HepG2 (cell line): Measurements from ENCODE around the gene IMPDH1. TPM values are rescaled to one million over a fixed set of nuclear protein-coding genes. Genes with fewer than 3 reads are reported as not detected.

Experiments used
- CAMTA2 ChIP-seq: sonication (generic); formaldehyde crosslinking; IDR thresholded peaks from 2 replicates; pipeline ENCODE4 v1.4.0; 2020; ENCODE audit warnings: mild to moderate bottlenecking, missing genetic modification reagents, borderline replicate concordance
- DNMT1 ChIP-seq: sonication (generic); formaldehyde crosslinking; IDR thresholded peaks from 2 replicates; pipeline ENCODE4 v1.5.1; 2020; ENCODE audit warnings: mild to moderate bottlenecking, missing genetic modification reagents
- JDP2 ChIP-seq: sonication (generic); formaldehyde crosslinking; IDR thresholded peaks from 2 replicates; pipeline ENCODE4 v1.8.1; 2022; ENCODE audit warnings: missing genetic modification reagents, borderline replicate concordance
- KDM5A ChIP-seq: fragments of 200-600 bp; sonication (generic); IDR thresholded peaks from 2 replicates; pipeline ENCODE4 v1.7.0; 2018; ENCODE audit warnings: antibody characterized with exemption, mild to moderate bottlenecking, low read length, borderline replicate concordance
- MLLT10 ChIP-seq: sonication (generic); formaldehyde crosslinking; IDR thresholded peaks from 2 replicates; pipeline ENCODE4 v1.4.0; 2020; ENCODE audit warnings: missing genetic modification reagents
- NR3C1 ChIP-seq: sonication (generic); formaldehyde crosslinking; IDR thresholded peaks from 2 replicates; pipeline ENCODE4 v1.4.0; 2020; ENCODE audit warnings: missing genetic modification reagents
- PHF20 ChIP-seq: sonication (generic); formaldehyde crosslinking; IDR thresholded peaks from 2 replicates; pipeline ENCODE4 v1.5.0; 2020; ENCODE audit warnings: mild to moderate bottlenecking, missing genetic modification reagents
- SKIL ChIP-seq: sonication (generic); formaldehyde crosslinking; IDR thresholded peaks from 2 replicates; pipeline ENCODE4 v1.8.0; 2022; ENCODE audit warnings: missing genetic modification reagents, mild to moderate bottlenecking, moderate library complexity, borderline replicate concordance
- STAT6 ChIP-seq: sonication (generic); formaldehyde crosslinking; IDR thresholded peaks from 2 replicates; pipeline ENCODE4 v1.4.0; 2020; ENCODE audit warnings: missing genetic modification reagents, mild to moderate bottlenecking, borderline replicate concordance
- ZBTB10 ChIP-seq: sonication (generic); formaldehyde crosslinking; IDR thresholded peaks from 2 replicates; pipeline ENCODE4 v1.4.0; 2020; ENCODE audit warnings: missing genetic modification reagents, borderline replicate concordance
- ZBTB14 ChIP-seq: sonication (generic); formaldehyde crosslinking; IDR thresholded peaks from 2 replicates; pipeline ENCODE4 v1.4.0; 2020; ENCODE audit warnings: missing genetic modification reagents
- ZBTB3 ChIP-seq: sonication (generic); formaldehyde crosslinking; IDR thresholded peaks from 2 replicates; pipeline ENCODE4 v1.4.0; 2020; ENCODE audit warnings: low read depth, mild to moderate bottlenecking, moderate library complexity, missing genetic modification reagents, borderline replicate concordance
- ZBTB49 ChIP-seq: sonication (generic); formaldehyde crosslinking; IDR thresholded peaks from 2 replicates; pipeline ENCODE4 v1.4.0; 2020; ENCODE audit warnings: missing genetic modification reagents, borderline replicate concordance
- ZNF138 ChIP-seq: sonication (generic); formaldehyde crosslinking; IDR thresholded peaks from 2 replicates; pipeline ENCODE4 v1.5.0; 2020; ENCODE audit warnings: mild to moderate bottlenecking, low read depth, missing genetic modification reagents
- polyA plus RNA-seq, 8 experiments: library from polyadenylated mRNA; depleted of rRNA in 3 of 8; stranded (reverse) in 7 of 8; unstranded in 1 of 8; fragments of >200 nt; fragmentation: Illumina TruSeq in 4 of 8; extraction: Trizol in 4 of 8; gene quantifications; 2 replicates each; pipeline versions ENCODE4 v1.2.1 to v1.2.3, GENCODE V29; 2011 to 2016; ENCODE audit warnings: low read depth in 4 of 8, missing spikeins in 1 of 8, mixed read lengths in 1 of 8; ENCODE audit not compliant: insufficient read depth in 1 of 8
- total RNA-seq, 5 experiments: library from RNA; depleted of rRNA; stranded (reverse); fragments of >200 nt; fragmentation: Illumina TruSeq; extraction: Trizol; gene quantifications; 2 replicates each; pipeline ENCODE4 v1.2.3, GENCODE V29; 2016; ENCODE audit warnings: low read depth in 1 of 5

IMPDH1 gene
- total and polyA plus RNA-seq, 2 of the 13 experiments (the other 11 are each of a cell fraction or from before 2014, with no cell fraction given), result 22.8 to 34.0 TPM

- TF ChIP-seq STAT6 (peak; percentile 83), CAMTA2 (CRISPR knock-in tag) (0 out of 2 replicates have a peak, but pooled peaks have one; percentile 72), NR3C1 (CRISPR knock-in tag) (no peak), DNMT1 (CRISPR knock-in tag) (no peak), PHF20 (peak; percentile 96), ZBTB3 (CRISPR knock-in tag) (0 out of 2 replicates have a peak, but pooled peaks have one; percentile 34), ZNF138 (peak; percentile 99), MLLT10 (no peak), ZBTB10 (CRISPR knock-in tag) (peak; percentile 57; the same call in 1 of the 2 replicates), JDP2 (peak; percentile 84; the same call in 1 of the 2 replicates), ZBTB49 (CRISPR knock-in tag) (peak; percentile 85), ZBTB14 (CRISPR knock-in tag) (peak; percentile 62), KDM5A (peak; percentile 98), SKIL (CRISPR knock-in tag) (peak; percentile 57; the same call in 1 of the 2 replicates)
These were observed 66.0 kb downstream of the IMPDH1 start, which contains the start of gene RBM28 (continued) for GRCh38 chr7:128343554-128344430.
